Testis (tissue), 2 donors: ENCODE data around the gene ABCC9.

Source experiments
- CTCF ChIP-seq, 3 experiments: fragments of 450-650 bp in 2 of 3; fragments of 200-600 bp in 1 of 3; sonication (generic) in 1 of 3; IDR thresholded peaks; one replicate each; pipeline ENCODE4 v1.5.1; 2016 to 2019; ENCODE audit warnings: antibody characterized with exemption in 3 of 3, mild to moderate bottlenecking in 2 of 3, moderate library complexity in 1 of 3
- POLR2A ChIP-seq: fragments of 450-650 bp; IDR thresholded peaks from one replicate; pipeline ENCODE4 v1.6.1; 2017; ENCODE audit warnings: antibody characterized with exemption, mild to moderate bottlenecking, moderate library complexity

GRCh38 chr12:21910657-21911056, 30.6 kb downstream of the ABCC9 start:
- TF ChIP-seq CTCF (IDR thresholded peaks at IDR 0.05) (no peak), POLR2A (no peak)
